ENCODE data around the gene TAF7. TPM values are rescaled to one million over a fixed set of nuclear protein-coding genes. Genes with fewer than 3 reads are reported as not detected.

Gene TAF7, protein sequence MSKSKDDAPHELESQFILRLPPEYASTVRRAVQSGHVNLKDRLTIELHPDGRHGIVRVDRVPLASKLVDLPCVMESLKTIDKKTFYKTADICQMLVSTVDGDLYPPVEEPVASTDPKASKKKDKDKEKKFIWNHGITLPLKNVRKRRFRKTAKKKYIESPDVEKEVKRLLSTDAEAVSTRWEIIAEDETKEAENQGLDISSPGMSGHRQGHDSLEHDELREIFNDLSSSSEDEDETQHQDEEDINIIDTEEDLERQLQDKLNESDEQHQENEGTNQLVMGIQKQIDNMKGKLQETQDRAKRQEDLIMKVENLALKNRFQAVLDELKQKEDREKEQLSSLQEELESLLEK
- 71.7 and 90.4 TPM in 2 replicates for total RNA-seq

GRCh38 chr5:141320225-141321169 is at the start of gene TAF7:
TAF7 (minus strand) TSS chr5:141320784; CDS start chr5:141320044, 740 bp downstream.

GRCh38 chr5:141363952-141364660 is 43.5 kb upstream of the TAF7 start, which contains the start of gene PCDHGA5:
PCDHGA5 (plus strand) TSS chr5:141364162; CDS start chr5:141364331, 169 bp downstream.

DNA sequence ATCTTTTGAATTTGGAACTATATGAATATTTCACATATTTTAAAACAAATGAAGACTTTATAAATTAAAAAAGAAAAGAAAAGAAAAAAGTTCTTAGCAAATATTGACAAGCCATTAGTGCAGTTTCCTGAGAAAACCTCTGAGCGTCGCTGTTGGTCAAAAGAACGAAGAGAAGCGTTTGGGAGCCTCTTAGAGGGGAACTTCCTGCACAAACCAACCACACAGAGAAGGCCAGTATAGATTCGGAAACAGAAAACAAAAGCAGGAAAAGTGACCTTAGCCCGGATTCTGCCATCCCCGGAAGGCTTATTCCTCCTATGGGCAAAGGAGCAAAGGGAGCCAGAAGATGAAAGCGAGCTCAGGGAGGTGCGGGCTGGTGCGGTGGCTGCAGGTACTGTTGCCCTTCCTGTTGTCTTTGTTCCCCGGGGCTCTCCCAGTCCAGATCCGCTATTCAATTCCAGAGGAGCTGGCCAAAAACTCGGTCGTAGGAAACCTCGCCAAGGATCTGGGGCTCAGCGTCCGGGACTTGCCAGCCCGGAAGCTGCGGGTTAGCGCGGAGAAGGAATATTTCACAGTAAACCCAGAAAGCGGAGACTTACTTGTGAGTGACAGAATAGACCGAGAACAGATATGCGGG is 39.3 kb upstream of the TAF7 start, which contains the start of gene PCDHGB2:
PCDHGB2 (plus strand) TSS at position 205 of the 637 bp plus-strand sequence; CDS start at position 347, 142 bp downstream.

DNA sequence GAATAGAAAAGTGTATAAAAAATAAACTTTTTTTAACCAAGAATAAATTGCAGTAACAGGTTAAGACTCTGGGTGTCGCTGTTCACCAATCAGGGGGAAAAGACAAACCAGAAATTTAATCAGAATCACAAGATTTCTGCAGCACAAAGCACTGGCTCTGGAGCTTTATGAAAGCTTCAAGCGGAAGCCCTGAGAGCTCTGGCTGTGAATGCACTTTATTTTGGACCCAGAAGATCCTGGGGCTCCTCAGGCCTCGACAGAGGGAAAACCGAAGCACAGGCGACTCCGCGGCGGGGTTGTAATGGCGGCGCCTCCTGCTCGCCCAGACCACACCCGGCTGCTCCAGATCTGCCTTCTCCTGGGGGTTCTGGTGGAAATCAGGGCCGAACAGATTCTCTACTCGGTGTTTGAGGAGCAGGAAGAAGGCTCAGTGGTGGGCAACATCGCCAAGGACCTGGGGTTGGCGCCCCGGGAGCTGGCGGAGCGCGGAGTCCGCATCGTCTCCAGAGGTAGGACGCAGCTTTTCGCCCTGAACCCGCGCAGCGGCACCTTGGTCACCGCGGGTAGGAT is 34.4 kb upstream of the TAF7 start, which contains the start of gene PCDHGA4:
PCDHGA4 (plus strand) TSS at position 122 of the 570 bp plus-strand sequence; CDS start at position 209, 87 bp downstream.

DNA sequence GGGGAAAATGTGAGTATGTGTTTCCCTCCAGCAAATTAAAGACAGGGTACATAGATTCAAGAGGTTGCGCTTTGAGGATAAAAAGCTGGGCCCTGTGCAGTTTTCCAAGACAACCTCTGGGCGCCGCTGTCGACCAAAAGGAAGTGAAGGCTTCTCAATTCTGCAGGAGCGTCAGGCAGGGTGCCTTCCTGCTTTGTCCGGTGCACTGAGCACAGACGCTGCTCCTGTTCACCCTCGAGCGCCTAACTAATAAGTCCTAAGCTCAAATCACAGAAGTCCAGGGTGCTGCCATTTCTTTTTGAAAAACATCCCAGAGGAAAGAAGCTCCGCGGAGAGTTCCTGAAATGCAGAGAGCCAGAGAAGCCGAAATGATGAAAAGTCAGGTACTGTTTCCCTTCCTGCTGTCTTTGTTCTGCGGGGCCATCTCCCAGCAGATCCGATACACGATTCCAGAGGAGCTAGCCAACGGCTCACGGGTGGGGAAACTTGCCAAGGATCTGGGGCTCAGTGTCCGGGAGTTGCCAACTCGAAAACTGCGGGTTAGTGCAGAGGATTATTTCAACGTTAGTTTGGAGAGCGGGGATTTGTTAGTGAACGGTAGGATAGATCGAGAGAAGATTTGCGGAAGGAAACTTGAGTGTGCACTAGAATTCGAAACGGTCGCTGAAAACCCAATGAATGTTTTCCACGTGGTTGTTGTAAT is 29.5 kb upstream of the TAF7 start, which contains the start of gene PCDHGB1:
PCDHGB1 (plus strand) TSS at position 183 of the 703 bp plus-strand sequence; CDS start at position 345, 162 bp downstream.

GRCh38 chr5:141343242-141343952 is 22.8 kb upstream of the TAF7 start, which contains the start of gene PCDHGA3:
PCDHGA3 (plus strand) TSS chr5:141343829; CDS start chr5:141344034, 205 bp downstream.

DNA sequence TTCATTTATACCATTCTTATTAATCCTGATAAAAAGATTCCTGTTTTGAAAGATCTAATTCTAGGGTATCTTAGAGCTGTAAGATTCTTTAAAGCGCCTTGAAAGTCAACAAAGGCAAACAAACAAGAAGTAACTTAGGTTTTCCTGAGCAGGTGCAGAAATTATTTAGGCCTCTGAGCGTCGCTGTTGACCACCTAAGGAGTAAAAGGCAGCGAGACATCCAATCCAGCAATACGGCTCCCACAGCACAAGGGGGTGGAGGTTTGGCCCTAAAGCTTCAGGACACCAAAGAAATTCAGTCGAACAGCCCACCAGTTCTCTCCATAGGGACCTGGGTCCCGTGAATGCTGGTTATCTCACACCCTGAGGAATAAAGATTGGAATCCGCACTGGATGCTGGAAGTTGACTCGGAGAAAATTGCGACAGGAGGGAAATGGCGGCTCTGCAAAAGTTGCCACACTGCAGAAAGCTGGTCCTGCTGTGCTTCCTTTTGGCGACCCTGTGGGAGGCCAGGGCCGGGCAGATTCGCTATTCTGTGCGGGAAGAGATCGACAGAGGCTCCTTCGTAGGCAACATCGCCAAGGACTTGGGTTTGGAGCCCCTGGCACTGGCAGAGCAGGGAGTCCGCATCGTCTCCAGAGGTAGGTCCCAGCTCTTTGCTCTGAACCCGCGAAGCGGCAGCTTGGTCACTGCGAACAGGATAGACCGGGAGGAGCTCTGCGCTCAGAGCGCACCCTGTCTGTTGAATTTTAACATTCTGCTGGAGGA is 18.1 kb upstream of the TAF7 start, which contains the start of gene PCDHGA2:
PCDHGA2 (plus strand) TSS at position 223 of the 769 bp plus-strand sequence.

DNA sequence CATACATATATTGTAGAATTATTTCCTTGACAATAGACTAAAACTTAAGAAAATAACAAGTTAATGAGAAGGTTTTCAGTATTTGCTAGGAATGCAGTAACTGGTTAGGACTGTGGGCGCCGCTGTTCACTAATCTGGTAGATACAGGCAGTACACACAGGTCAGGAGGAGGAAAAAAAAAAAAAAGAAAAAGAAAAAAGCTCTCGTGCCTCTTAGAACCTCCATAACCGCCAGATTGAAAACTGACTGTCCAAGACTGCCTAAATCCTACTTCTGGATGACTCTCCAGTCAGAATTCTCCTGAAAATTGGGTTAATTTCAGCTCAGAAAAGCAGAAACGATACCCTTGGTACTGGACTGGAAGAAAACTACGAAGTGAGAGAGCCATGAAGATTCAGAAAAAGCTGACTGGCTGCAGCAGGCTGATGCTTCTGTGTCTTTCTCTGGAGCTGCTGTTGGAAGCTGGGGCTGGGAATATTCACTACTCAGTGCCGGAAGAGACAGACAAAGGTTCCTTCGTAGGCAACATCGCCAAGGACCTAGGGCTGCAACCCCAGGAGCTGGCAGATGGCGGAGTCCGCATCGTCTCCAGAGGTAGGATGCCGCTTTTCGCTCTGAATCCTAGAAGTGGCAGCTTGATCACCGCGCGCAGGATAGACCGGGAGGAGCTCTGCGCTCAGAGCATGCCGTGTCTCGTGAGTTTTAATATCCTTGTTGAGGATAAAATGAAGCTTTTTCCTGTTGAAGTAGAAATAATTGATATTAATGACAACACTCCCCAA is 9.9 kb upstream of the TAF7 start, which contains the start of gene PCDHGA1:
PCDHGA1 (plus strand) TSS at position 216 of the 782 bp plus-strand sequence.

DNA sequence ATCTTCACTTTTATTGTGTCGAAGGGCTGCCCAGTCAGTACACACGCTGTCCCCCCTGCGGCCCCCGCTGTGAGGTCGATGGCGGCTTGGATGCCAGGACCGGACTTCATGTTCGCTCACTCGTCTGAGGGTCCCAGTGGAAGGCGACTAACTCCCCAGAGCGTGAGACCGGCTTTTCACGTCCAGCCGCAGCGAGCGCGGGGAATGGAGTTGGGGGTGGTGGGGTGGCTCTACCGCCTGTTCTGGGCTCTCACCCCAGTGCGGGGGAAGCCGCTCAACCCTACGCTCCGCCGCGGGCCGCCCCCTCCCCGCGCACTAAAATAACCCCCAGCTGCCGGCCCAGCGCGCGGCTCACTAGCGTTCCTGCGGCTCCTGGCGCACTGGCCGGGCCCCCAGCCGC is 16.8 kb downstream of the TAF7 start, which contains the start of gene SLC25A2:
SLC25A2 (minus strand) TSS at position 294 of the 400 bp plus-strand sequence; CDS start at position 110, 184 bp downstream.

Other genes starting within 250 kb of the TAF7 start
- 1.8 and 3.5 TPM in 2 replicates for gene PCDHB2, start 226.2 kb downstream of the TAF7 start, total RNA-seq
- gene PCDHB3, start 220.3 kb downstream of the TAF7 start, total RNA-seq = 0.36 and 0.38 TPM in 2 replicates
- gene PCDHB4, start 199.0 kb downstream of the TAF7 start, total RNA-seq = 0.09 TPM in 2 replicates
- 0.56 and 1.4 TPM in 2 replicates for gene PCDHB5, start 185.6 kb downstream of the TAF7 start, total RNA-seq
- gene PCDHB6, start 170.7 kb downstream of the TAF7 start, total RNA-seq = 0.09 TPM in 2 replicates
- 0.45 and 0.56 TPM in 2 replicates for gene PCDHB7, start 148.1 kb downstream of the TAF7 start, total RNA-seq
- gene PCDHB8, start 143.0 kb downstream of the TAF7 start, total RNA-seq = 0.18 and 0.94 TPM in 2 replicates
- 0.09 and 0.19 TPM in 2 replicates for gene PCDHB16, start 138.4 kb downstream of the TAF7 start, total RNA-seq
- gene PCDHB9, start 133.6 kb downstream of the TAF7 start, total RNA-seq = 0.27 and 0.28 TPM in 2 replicates
- gene PCDHB10, start 128.4 kb downstream of the TAF7 start, total RNA-seq = 0.72 and 1.0 TPM in 2 replicates
- gene PCDHB11, start 121.2 kb downstream of the TAF7 start, total RNA-seq = 0.38 and 0.99 TPM in 2 replicates
- gene PCDHB12, start 112.1 kb downstream of the TAF7 start, total RNA-seq = 0.47 and 0.54 TPM in 2 replicates
- gene PCDHB13, start 106.9 kb downstream of the TAF7 start, total RNA-seq = 0.99 and 1.6 TPM in 2 replicates
- 1.3 and 1.6 TPM in 2 replicates for gene PCDHB14, start 97.4 kb downstream of the TAF7 start, total RNA-seq
- 0.90 and 1.7 TPM in 2 replicates for gene PCDHB15, start 75.4 kb downstream of the TAF7 start, total RNA-seq
- 0.09 and 0.19 TPM in 2 replicates for gene SLC25A2, start 16.7 kb downstream of the TAF7 start, total RNA-seq
- 0.36 and 1.0 TPM in 2 replicates for gene PCDHGA1, start 9.7 kb upstream of the TAF7 start, total RNA-seq
- 0.90 and 3.0 TPM in 2 replicates for gene PCDHGA2, start 18.0 kb upstream of the TAF7 start, total RNA-seq
- gene PCDHGA3, start 23.0 kb upstream of the TAF7 start, total RNA-seq = 0.54 and 1.9 TPM in 2 replicates
- 0.99 and 2.0 TPM in 2 replicates for gene PCDHGB1, start 29.3 kb upstream of the TAF7 start, total RNA-seq
- gene PCDHGA4, start 34.2 kb upstream of the TAF7 start, total RNA-seq = 2.6 and 5.0 TPM in 2 replicates
- gene PCDHGB2, start 39.2 kb upstream of the TAF7 start, total RNA-seq = 2.0 and 2.2 TPM in 2 replicates
- gene PCDHGA5, start 43.4 kb upstream of the TAF7 start, total RNA-seq = 0.90 and 1.2 TPM in 2 replicates
- 3.1 and 4.0 TPM in 2 replicates for gene PCDHGB3, start 49.5 kb upstream of the TAF7 start, total RNA-seq
- gene PCDHGA6, start 53.1 kb upstream of the TAF7 start, total RNA-seq = 2.2 and 2.8 TPM in 2 replicates
- 1.4 and 2.2 TPM in 2 replicates for gene PCDHGA7, start 62.0 kb upstream of the TAF7 start, total RNA-seq
- 14.9 and 16.3 TPM in 2 replicates for gene PCDHGB4, start 66.9 kb upstream of the TAF7 start, total RNA-seq
- gene PCDHGA8, start 71.8 kb upstream of the TAF7 start, total RNA-seq = 1.3 and 2.4 TPM in 2 replicates
- 12.7 and 14.3 TPM in 2 replicates for gene PCDHGB5, start 77.2 kb upstream of the TAF7 start, total RNA-seq
- gene PCDHGA9, start 82.0 kb upstream of the TAF7 start, total RNA-seq = 1.6 and 3.1 TPM in 2 replicates
- 1.7 and 2.7 TPM in 2 replicates for gene PCDHGB6, start 87.2 kb upstream of the TAF7 start, total RNA-seq
- 3.3 and 3.9 TPM in 2 replicates for gene PCDHGA10, start 92.2 kb upstream of the TAF7 start, total RNA-seq
- 5.8 and 6.8 TPM in 2 replicates for gene PCDHGB7, start 96.9 kb upstream of the TAF7 start, total RNA-seq
- gene PCDHGA11, start 100.3 kb upstream of the TAF7 start, total RNA-seq = 7.2 and 10.1 TPM in 2 replicates
- 4.8 and 6.7 TPM in 2 replicates for gene PCDHGA12, start 109.7 kb upstream of the TAF7 start, total RNA-seq
- 9.2 and 10.3 TPM in 2 replicates for gene PCDHGC3, start 155.2 kb upstream of the TAF7 start, total RNA-seq
- 0.90 and 1.4 TPM in 2 replicates for gene PCDHGC4, start 164.2 kb upstream of the TAF7 start, total RNA-seq
- 0.45 and 0.94 TPM in 2 replicates for gene PCDHGC5, start 168.3 kb upstream of the TAF7 start, total RNA-seq